H9 (cell line): ENCODE results near the gene PNLDC1. TPM values are rescaled to one million over a fixed set of nuclear protein-coding genes. Genes with fewer than 3 reads are reported as not detected.

Experiments
- DNase-seq: peaks from one replicate; pipeline ENCODE4 v3.0.0-alpha.2; 2017
- H2AFZ ChIP-seq: one replicate; pipeline ENCODE4 v1.6.1; 2013; ENCODE audit warnings: mild to moderate bottlenecking, low read length, control low read depth, moderate library complexity
- H2AK5ac ChIP-seq: 2 replicates; pipeline ENCODE4 v1.6.1; 2013; ENCODE audit warnings: low read length, control low read depth, mixed read lengths; ENCODE audit not compliant: insufficient read length
- H2BK120ac ChIP-seq: one replicate; pipeline ENCODE4 v1.6.1; 2013; ENCODE audit warnings: low read depth, mild to moderate bottlenecking, low read length, control low read depth, inconsistent platforms; ENCODE audit not compliant: poor library complexity, severe bottlenecking
- H2BK12ac ChIP-seq: 2 replicates; pipeline ENCODE4 v1.6.1; 2013; ENCODE audit warnings: low read length, control low read depth, mixed read lengths, low read depth; ENCODE audit not compliant: insufficient read length
- H2BK15ac ChIP-seq: 2 replicates; pipeline ENCODE4 v1.6.1; 2013; ENCODE audit warnings: low read depth, low read length, control low read depth
- H2BK20ac ChIP-seq: one replicate; pipeline ENCODE4 v1.6.1; 2013; ENCODE audit warnings: low read depth, mild to moderate bottlenecking, low read length, control low read depth, inconsistent platforms; ENCODE audit not compliant: poor library complexity, severe bottlenecking
- H2BK5ac ChIP-seq: 2 replicates; pipeline ENCODE4 v1.6.1; 2013; ENCODE audit warnings: low read length, control low read depth, mixed read lengths; ENCODE audit not compliant: insufficient read length
- H3K14ac ChIP-seq: 2 replicates; pipeline ENCODE4 v1.6.1; 2013; ENCODE audit warnings: low read length, control low read depth; ENCODE audit not compliant: insufficient read depth
- H3K18ac ChIP-seq: 2 replicates; pipeline ENCODE4 v1.6.1; 2013; ENCODE audit warnings: low read depth, mild to moderate bottlenecking, mixed read lengths, low read length, control low read depth; ENCODE audit not compliant: insufficient read length
- H3K23ac ChIP-seq: 2 replicates; pipeline ENCODE4 v1.6.1; 2013; ENCODE audit warnings: low read length, control low read depth, mixed read lengths, low read depth; ENCODE audit not compliant: insufficient read length
- H3K23me2 ChIP-seq: 2 replicates; pipeline ENCODE4 v1.6.1; 2013; ENCODE audit warnings: low read depth, mild to moderate bottlenecking, mixed read lengths, low read length, control low read depth; ENCODE audit not compliant: insufficient read length, poor library complexity, severe bottlenecking
- H3K27ac ChIP-seq: 2 replicates; pipeline ENCODE4 v1.5.1; 2013; ENCODE audit warnings: low read length, control low read depth, mixed read lengths, low read depth; ENCODE audit not compliant: insufficient read length
- H3K27me3 ChIP-seq: 2 replicates; pipeline ENCODE4 v1.6.1; 2013; ENCODE audit warnings: low read length, control low read depth, inconsistent platforms; ENCODE audit not compliant: insufficient read depth
- H3K4ac ChIP-seq: 2 replicates; pipeline ENCODE4 v1.6.1; 2013; ENCODE audit warnings: low read depth, mild to moderate bottlenecking, control low read depth, inconsistent platforms, low read length, moderate library complexity
- H3K4me1 ChIP-seq: 2 replicates; pipeline ENCODE4 v1.6.1; 2013; ENCODE audit warnings: low read length, control low read depth, inconsistent platforms; ENCODE audit not compliant: insufficient read depth
- H3K4me2 ChIP-seq: 2 replicates; pipeline ENCODE4 v1.6.1; 2013; ENCODE audit warnings: low read length, control low read depth, mixed read lengths; ENCODE audit not compliant: insufficient read length, insufficient read depth
- H3K56ac ChIP-seq: 2 replicates; pipeline ENCODE4 v1.6.1; 2013; ENCODE audit warnings: low read depth, mild to moderate bottlenecking, mixed read lengths, low read length, control low read depth; ENCODE audit not compliant: insufficient read length
- H3K79me1 ChIP-seq: 2 replicates; pipeline ENCODE4 v1.6.1; 2013; ENCODE audit warnings: low read depth, mild to moderate bottlenecking, moderate library complexity, low read length, control low read depth, inconsistent platforms; ENCODE audit not compliant: insufficient read depth, poor library complexity, severe bottlenecking
- H3K79me2 ChIP-seq: 2 replicates; pipeline ENCODE4 v1.6.1; 2013; ENCODE audit warnings: low read length, control low read depth, inconsistent platforms; ENCODE audit not compliant: insufficient read depth
- H3K9ac ChIP-seq: 2 replicates; pipeline ENCODE4 v1.6.1; 2013; ENCODE audit warnings: low read length, control low read depth, mixed read lengths; ENCODE audit not compliant: insufficient read length; ENCODE audit errors: extremely low read depth
- H3K9me3 ChIP-seq: one replicate; pipeline ENCODE4 v1.6.1; 2013; ENCODE audit warnings: low read depth, low read length, inconsistent platforms; ENCODE audit not compliant: control insufficient read depth
- H3T11ph ChIP-seq: one replicate; pipeline ENCODE4 v1.6.1; 2013; ENCODE audit warnings: mild to moderate bottlenecking, low read length, control low read depth, inconsistent platforms
- H4K20me1 ChIP-seq: one replicate; pipeline ENCODE4 v1.6.1; 2013; ENCODE audit not compliant: control insufficient read depth, insufficient read length, insufficient read depth
- H4K5ac ChIP-seq: 2 replicates; pipeline ENCODE4 v1.6.1; 2013; ENCODE audit warnings: low read depth, mild to moderate bottlenecking, mixed read lengths, low read length, control low read depth; ENCODE audit not compliant: insufficient read length
- H4K8ac ChIP-seq: replicated peaks from 2 replicates; pipeline ENCODE4 v1.6.1; 2013; ENCODE audit warnings: low read length, control low read depth, mixed read lengths, low read depth; ENCODE audit not compliant: insufficient read length
- H4K91ac ChIP-seq: 2 replicates; pipeline ENCODE4 v1.6.1; 2013; ENCODE audit warnings: low read depth, mild to moderate bottlenecking, moderate library complexity, mixed read lengths, low read length, control low read depth; ENCODE audit not compliant: insufficient read length
- H3K27ac Mint-ChIP-seq, 3 experiments: 2 replicates in 2 of 3; 3 replicates in 1 of 3; pipeline ENCODE4 v1.8.0; 2020 to 2021; ENCODE audit warnings: mixed read lengths in 3 of 3, mild to moderate bottlenecking in 1 of 3, moderate library complexity in 1 of 3
- H3K27me3 Mint-ChIP-seq: 2 replicates; pipeline ENCODE4 v1.8.0; 2021; ENCODE audit warnings: low read depth, mild to moderate bottlenecking, moderate library complexity, mixed read lengths
- H3K36me3 Mint-ChIP-seq, 3 experiments: 2 replicates in 2 of 3; 3 replicates in 1 of 3; pipeline ENCODE4 v1.8.0; 2020 to 2021; ENCODE audit warnings: low read depth in 3 of 3, mixed read lengths in 3 of 3; ENCODE audit not compliant: insufficient read depth in 1 of 3
- H3K4me1 Mint-ChIP-seq, 2 experiments: 2 replicates each; pipeline ENCODE4 v1.8.0; 2020; ENCODE audit warnings: mixed read lengths in 2 of 2
- H3K4me3 Mint-ChIP-seq, 2 experiments: 2 replicates in 1 of 2; 3 replicates in 1 of 2; pipeline ENCODE4 v1.8.0; 2020 to 2021; ENCODE audit warnings: mild to moderate bottlenecking in 2 of 2, mixed read lengths in 2 of 2, moderate library complexity in 1 of 2
- H3K9me3 Mint-ChIP-seq, 2 experiments: 2 replicates in 1 of 2; 3 replicates in 1 of 2; pipeline ENCODE4 v1.8.0; 2020; ENCODE audit warnings: mild to moderate bottlenecking in 2 of 2, mixed read lengths in 2 of 2, moderate library complexity in 1 of 2
- CTCF ChIP-seq: fragments of 200-600 bp; sonication (generic); conservative IDR thresholded peaks from 3 replicates; pipeline ENCODE4 v1.8.0; 2021; ENCODE audit warnings: antibody characterized with exemption, mild to moderate bottlenecking
- WGBS: extraction: QIAGEN DNeasy Blood & Tissue Kit; methylation state at CpG from one replicate; pipeline ENCODE4 v1.1.7; 2013; ENCODE audit warnings: missing lambda C conversion rate, low lambda C conversion rate, mixed read lengths; ENCODE audit not compliant: insufficient read length; ENCODE audit errors: extremely low coverage; 5-methylcytosine and 5-hydroxymethylcytosine counted together
- total RNA-seq: library from RNA; stranded (reverse); gene quantifications from 2 replicates; pipeline ENCODE4 v1.2.1, GENCODE V29; 2021

PNLDC1 gene
- total RNA-seq, 1 experiment from 2014 or later: not detected

DNA sequence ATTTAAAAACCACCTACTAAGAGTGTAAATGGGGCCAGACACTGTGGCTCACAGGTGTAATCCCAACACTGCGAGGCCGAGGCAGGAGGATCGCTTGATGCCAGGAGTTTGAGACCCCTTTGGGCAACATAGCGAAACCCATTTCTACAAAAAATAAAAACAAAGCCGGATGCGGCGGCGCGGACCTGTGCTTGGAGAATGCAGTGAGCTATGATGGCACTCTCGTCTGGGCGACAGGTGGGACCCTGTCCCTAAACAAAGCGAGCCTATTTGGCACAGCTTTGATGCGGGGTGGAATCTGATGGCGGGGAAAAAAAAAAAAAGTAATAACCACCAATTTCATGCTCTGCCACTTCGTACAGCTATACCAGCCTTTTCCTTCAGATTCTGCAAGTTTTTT is 11.8 kb upstream of the PNLDC1 start:
- Histone ChIP-seq H3K27ac (no peak overlapping the region), H2AFZ (no peak overlapping the region), H2BK5ac (no peak overlapping the region), H3K79me1 (no peaks in the 10 kb centered on the region), H3K79me2 (peaks cover 12% of the 10 kb centered on the region; the same call in 1 of the 2 replicates), H3K27me3 (no peaks in the 10 kb centered on the region), H3K4ac (no peak overlapping the region), H3K23me2 (peaks cover 13% of the 10 kb centered on the region), H4K20me1 (no peaks in the 10 kb centered on the region), H3K9me3 (no peaks in the 10 kb centered on the region), H3K9ac (peak overlapping the region; percentile 95), H2BK120ac (no peak overlapping the region), H2AK5ac (no peak overlapping the region), H3T11ph (no peak overlapping the region), H4K91ac (no peak overlapping the region), H3K18ac (no peak overlapping the region), H4K8ac (no peak overlapping the region), H3K56ac (no peak overlapping the region), H2BK15ac (no peak overlapping the region), H3K4me1 (no peaks in the 10 kb centered on the region), H2BK20ac (no peak overlapping the region), H4K5ac (no peak overlapping the region), H3K14ac (no peak overlapping the region), H2BK12ac (no peak overlapping the region), H3K4me2 (peak overlapping the region; percentile 87), H3K23ac (no peak overlapping the region)
- Mint-ChIP-seq H3K4me3 (peak overlapping the region; percentile 95 to 99), H3K9me3 (no peaks in the 10 kb centered on the region), H3K27ac (peak overlapping the region in 2 of 3 experiments; percentile 63 to 84; a peak in 2 of 7 replicates), H3K36me3 (peaks cover 61 to 81% (median 74%) of the 10 kb centered on the region in 3 experiments), H3K27me3 (no peaks in the 10 kb centered on the region), H3K4me1 (peaks cover 30 to 32% of the 10 kb centered on the region in 2 experiments)
- no CpG with 5 or more reads among the region's 15 CpGs for WGBS
- DNase-seq: no peak
- no peak for TF ChIP-seq CTCF
